Mesendoderm (in vitro differentiated cells): ENCODE results near the gene KPNB1.

Experiments
- DNase-seq: peaks from one replicate; pipeline ENCODE4 v3.0.0; 2013
- H2AK5ac ChIP-seq: 2 replicates; pipeline ENCODE4 v1.6.1; 2013; ENCODE audit warnings: low read length, inconsistent platforms
- H2BK120ac ChIP-seq: 2 replicates; pipeline ENCODE4 v1.6.1; 2013; ENCODE audit warnings: low read depth, mild to moderate bottlenecking, low read length, moderate library complexity, mixed read lengths
- H2BK15ac ChIP-seq: replicated peaks from 2 replicates; pipeline ENCODE4 v1.6.1; 2013; ENCODE audit warnings: low read depth, mild to moderate bottlenecking, moderate library complexity
- H2BK5ac ChIP-seq: 2 replicates; pipeline ENCODE4 v1.6.1; 2013; ENCODE audit warnings: low read length, inconsistent platforms
- H3K18ac ChIP-seq: 2 replicates; pipeline ENCODE4 v1.6.1; 2013; ENCODE audit warnings: mild to moderate bottlenecking, low read length, mixed read lengths
- H3K23ac ChIP-seq: one replicate; pipeline ENCODE4 v1.6.1; 2013; ENCODE audit warnings: low read length
- H3K27ac ChIP-seq: 2 replicates; pipeline ENCODE4 v1.5.1; 2013; ENCODE audit warnings: low read depth, mild to moderate bottlenecking, inconsistent platforms, low read length, moderate library complexity
- H3K27me3 ChIP-seq: 2 replicates; pipeline ENCODE4 v1.6.1; 2013; ENCODE audit warnings: low read length, control low read depth, mild to moderate bottlenecking, inconsistent platforms; ENCODE audit not compliant: insufficient read depth, poor library complexity
- H3K36me3 ChIP-seq: 2 replicates; pipeline ENCODE4 v1.6.1; 2013; ENCODE audit warnings: low read length, inconsistent platforms; ENCODE audit not compliant: control insufficient read depth, insufficient read depth
- H3K4ac ChIP-seq: one replicate; pipeline ENCODE4 v1.6.1; 2013; ENCODE audit warnings: low read depth, mild to moderate bottlenecking, low read length, moderate library complexity
- H3K4me1 ChIP-seq: 2 replicates; pipeline ENCODE4 v1.6.1; 2013; ENCODE audit warnings: low read depth, low read length, inconsistent platforms; ENCODE audit not compliant: control insufficient read depth
- H3K4me2 ChIP-seq: 2 replicates; pipeline ENCODE4 v1.6.1; 2013; ENCODE audit warnings: low read length
- H3K4me3 ChIP-seq: 2 replicates; pipeline ENCODE4 v1.5.1; 2013; ENCODE audit warnings: mild to moderate bottlenecking, low read length
- H3K56ac ChIP-seq: one replicate; pipeline ENCODE4 v1.6.1; 2013; ENCODE audit warnings: low read length
- H3K79me1 ChIP-seq: 2 replicates; pipeline ENCODE4 v1.6.1; 2013; ENCODE audit warnings: low read length, inconsistent platforms
- H3K79me2 ChIP-seq: 2 replicates; pipeline ENCODE4 v1.6.1; 2013; ENCODE audit warnings: mild to moderate bottlenecking, low read length; ENCODE audit not compliant: control insufficient read depth, insufficient read depth
- H3K9ac ChIP-seq: 2 replicates; pipeline ENCODE4 v1.6.1; 2013; ENCODE audit warnings: low read length, inconsistent platforms
- H4K5ac ChIP-seq: one replicate; pipeline ENCODE4 v1.6.1; 2013; ENCODE audit warnings: low read length
- H4K8ac ChIP-seq: one replicate; pipeline ENCODE4 v1.6.1; 2013; ENCODE audit warnings: low read depth, mild to moderate bottlenecking, control low read depth, low read length, moderate library complexity
- WGBS: extraction: QIAGEN DNeasy Blood & Tissue Kit; methylation state at CpG from one replicate; pipeline ENCODE4 v1.1.7; 2013; ENCODE audit warnings: low lambda C conversion rate, missing lambda C conversion rate; ENCODE audit not compliant: insufficient coverage; ENCODE audit errors: extremely low coverage; 5-methylcytosine and 5-hydroxymethylcytosine counted together

KPNB1 gene

GRCh38 chr17:47633996-47634395, 15.7 kb upstream of the KPNB1 start:
- Histone ChIP-seq H3K4me2 (no peak overlapping the region), H2BK15ac (no peak overlapping the region), H2AK5ac (no peak overlapping the region), H4K8ac (no peak overlapping the region), H3K23ac (no peak overlapping the region), H2BK120ac (no peak overlapping the region), H3K18ac (no peak overlapping the region), H3K79me2 (no peaks in the 10 kb centered on the region), H3K9ac (no peak overlapping the region), H3K27ac (no peak overlapping the region), H3K4ac (no peak overlapping the region), H3K56ac (no peak overlapping the region), H3K4me3 (no peak overlapping the region), H2BK5ac (no peak overlapping the region), H3K4me1 (no peaks in the 10 kb centered on the region), H3K79me1 (no peaks in the 10 kb centered on the region), H3K27me3 (no peaks in the 10 kb centered on the region), H3K36me3 (no peaks in the 10 kb centered on the region), H4K5ac (no peak overlapping the region)
- no peak for DNase-seq
- WGBS, result no CpG with 5 or more reads among the region's 1 CpG

GRCh38 chr17:47634870-47635269, 14.8 kb upstream of the KPNB1 start:
- DNase-seq, result no peak

GRCh38 chr17:47635734-47636133, 14.0 kb upstream of the KPNB1 start:
- Histone ChIP-seq H3K79me1 (no peaks in the 10 kb centered on the region), H2BK5ac (no peak overlapping the region), H3K4me3 (no peak overlapping the region), H2BK120ac (no peak overlapping the region), H3K36me3 (no peaks in the 10 kb centered on the region), H3K4me2 (no peak overlapping the region), H3K23ac (no peak overlapping the region), H3K4ac (no peak overlapping the region), H3K79me2 (no peaks in the 10 kb centered on the region), H2AK5ac (no peak overlapping the region), H4K5ac (no peak overlapping the region), H2BK15ac (no peak overlapping the region), H3K18ac (no peak overlapping the region), H3K27me3 (no peaks in the 10 kb centered on the region), H3K4me1 (no peaks in the 10 kb centered on the region), H3K56ac (no peak overlapping the region), H3K9ac (no peak overlapping the region), H4K8ac (no peak overlapping the region), H3K27ac (no peak overlapping the region)
- DNase-seq, result no peak
- WGBS, result no CpG with 5 or more reads among the region's 3 CpGs

More at GRCh38 chr17:47634870-47635269, 14.8 kb upstream of the KPNB1 start:
- no peak overlapping the region for H2BK120ac ChIP-seq
- no peak overlapping the region for H3K56ac ChIP-seq
- H3K4me2 ChIP-seq, result no peak overlapping the region
- H3K18ac ChIP-seq, result no peak overlapping the region
- no peak overlapping the region for H3K23ac ChIP-seq
- no CpG with 5 or more reads among the region's 3 CpGs for whole genome bisulfite sequencing
- no peak overlapping the region for H3K27ac ChIP-seq
- H3K4me1 ChIP-seq, result no peaks in the 10 kb centered on the region
- H4K8ac ChIP-seq, result no peak overlapping the region
- H4K5ac ChIP-seq, result no peak overlapping the region
- no peaks in the 10 kb centered on the region for H3K27me3 ChIP-seq
- no peak overlapping the region for H3K9ac ChIP-seq
- no peak overlapping the region for H3K4me3 ChIP-seq
- H3K4ac ChIP-seq, result no peak overlapping the region
- H2AK5ac ChIP-seq, result no peak overlapping the region
- H3K36me3 ChIP-seq, result no peaks in the 10 kb centered on the region
- H3K79me1 ChIP-seq, result no peaks in the 10 kb centered on the region
- no peak overlapping the region for H2BK5ac ChIP-seq
- H2BK15ac ChIP-seq, result no peak overlapping the region
- H3K79me2 ChIP-seq, result no peaks in the 10 kb centered on the region

- Histone ChIP-seq H3K56ac (no peak overlapping the region), H3K79me2 (no peaks in the 10 kb centered on the region), H3K79me1 (no peaks in the 10 kb centered on the region), H3K4ac (no peak overlapping the region), H3K9ac (no peak overlapping the region), H3K27me3 (no peaks in the 10 kb centered on the region), H3K18ac (no peak overlapping the region), H3K4me3 (no peak overlapping the region), H3K27ac (no peak overlapping the region), H3K23ac (no peak overlapping the region), H2BK15ac (no peak overlapping the region), H2AK5ac (no peak overlapping the region), H3K36me3 (no peaks in the 10 kb centered on the region), H3K4me1 (no peaks in the 10 kb centered on the region), H3K4me2 (no peak overlapping the region), H2BK5ac (no peak overlapping the region), H4K5ac (no peak overlapping the region), H2BK120ac (no peak overlapping the region), H4K8ac (peak overlapping the region; percentile 65)
- DNase-seq, result no peak
- WGBS, result no CpG with 5 or more reads among the region's 2 CpGs
These were observed 13.3 kb upstream of the KPNB1 start for GRCh38 chr17:47636273-47637030.

- no peak overlapping the region for H4K8ac ChIP-seq
- H3K4me3 ChIP-seq, result no peak overlapping the region
- H3K56ac ChIP-seq, result no peak overlapping the region
- no peak overlapping the region for H3K4me2 ChIP-seq
- no peak overlapping the region for H3K23ac ChIP-seq
- H3K36me3 ChIP-seq, result no peaks in the 10 kb centered on the region
- H3K79me1 ChIP-seq, result no peaks in the 10 kb centered on the region
- no peak overlapping the region for H2AK5ac ChIP-seq
- H3K18ac ChIP-seq, result no peak overlapping the region
- no peak overlapping the region for H3K27ac ChIP-seq
- no peak overlapping the region for H2BK15ac ChIP-seq
- WGBS, result no CpG with 5 or more reads among the region's 5 CpGs
- no peak overlapping the region for H3K9ac ChIP-seq
- H3K79me2 ChIP-seq, result no peaks in the 10 kb centered on the region
- no peak overlapping the region for H2BK5ac ChIP-seq
- H2BK120ac ChIP-seq, result no peak overlapping the region
- no peaks in the 10 kb centered on the region for H3K27me3 ChIP-seq
- H3K4ac ChIP-seq, result no peak overlapping the region
- no peak for DNase-seq
- H4K5ac ChIP-seq, result no peak overlapping the region
- no peaks in the 10 kb centered on the region for H3K4me1 ChIP-seq
These were observed 10.8 kb upstream of the KPNB1 start for GRCh38 chr17:47638903-47639302.

GRCh38 chr17:47640076-47640475, 9.6 kb upstream of the KPNB1 start:
- H3K9ac ChIP-seq, result no peak overlapping the region
- H2BK5ac ChIP-seq, result no peak overlapping the region
- H3K18ac ChIP-seq, result no peak overlapping the region
- H3K4me3 ChIP-seq, result no peak overlapping the region
- no peak overlapping the region for H4K8ac ChIP-seq
- no peak overlapping the region for H3K4me2 ChIP-seq
- H2BK15ac ChIP-seq, result no peak overlapping the region
- no CpG with 5 or more reads among the region's 3 CpGs for WGBS
- H3K27me3 ChIP-seq, result no peaks in the 10 kb centered on the region
- no peaks in the 10 kb centered on the region for H3K36me3 ChIP-seq
- no peak overlapping the region for H3K23ac ChIP-seq
- H3K4ac ChIP-seq, result no peak overlapping the region
- no peak overlapping the region for H2AK5ac ChIP-seq
- no peak overlapping the region for H3K27ac ChIP-seq
- no peaks in the 10 kb centered on the region for H3K79me1 ChIP-seq
- no peak for DNase-seq
- H4K5ac ChIP-seq, result no peak overlapping the region
- H2BK120ac ChIP-seq, result no peak overlapping the region
- H3K4me1 ChIP-seq, result no peaks in the 10 kb centered on the region
- H3K56ac ChIP-seq, result no peak overlapping the region
- H3K79me2 ChIP-seq, result no peaks in the 10 kb centered on the region
